Neural cell (in vitro differentiated cells): ENCODE results near the gene KLC1.

Experiments used
- EP300 ChIP-seq: fragments of 450-650 bp; conservative IDR thresholded peaks from 2 replicates; pipeline ENCODE4 v1.6.1; 2014; ENCODE audit warnings: antibody characterized with exemption, mild to moderate bottlenecking, moderate library complexity; ENCODE audit not compliant: poor library complexity, severe bottlenecking
- EZH2 ChIP-seq: fragments of 200-600, 300-800 bp; shearing (Covaris generic), sonication (generic); IDR thresholded peaks from 2 replicates; pipeline ENCODE4 v1.6.1; 2014; ENCODE audit warnings: antibody characterized with exemption, low read length, borderline replicate concordance, mild to moderate bottlenecking; ENCODE audit not compliant: insufficient read depth, poor library complexity, severe bottlenecking
- MXI1 ChIP-seq: fragments of 450-650 bp; conservative IDR thresholded peaks from 2 replicates; pipeline ENCODE4 v1.6.1; 2014; ENCODE audit warnings: antibody characterized with exemption, mild to moderate bottlenecking; ENCODE audit not compliant: poor library complexity, severe bottlenecking
- POLR2AphosphoS5 ChIP-seq: IDR thresholded peaks from 2 replicates; pipeline ENCODE4 v1.6.1; 2012
- RAD21 ChIP-seq: fragments of 450-650 bp; conservative IDR thresholded peaks from 2 replicates; pipeline ENCODE4 v1.6.1; 2014; ENCODE audit warnings: antibody characterized with exemption, mild to moderate bottlenecking, moderate library complexity
- TAF1 ChIP-seq: IDR thresholded peaks from 2 replicates; pipeline ENCODE4 v1.6.1; 2012; ENCODE audit warnings: low read depth
- TF ChIP-seq, protein P1 (sequence below): IDR thresholded peaks from 2 replicates; pipeline ENCODE4 v1.6.1; 2012; ENCODE audit warnings: borderline replicate concordance
- TF ChIP-seq, protein P2 (sequence below): fragments of 450-650 bp; IDR thresholded peaks from 2 replicates; pipeline ENCODE4 v1.5.1; 2014; ENCODE audit warnings: antibody characterized with exemption, mild to moderate bottlenecking, moderate library complexity; ENCODE audit not compliant: poor library complexity, severe bottlenecking

DNA sequence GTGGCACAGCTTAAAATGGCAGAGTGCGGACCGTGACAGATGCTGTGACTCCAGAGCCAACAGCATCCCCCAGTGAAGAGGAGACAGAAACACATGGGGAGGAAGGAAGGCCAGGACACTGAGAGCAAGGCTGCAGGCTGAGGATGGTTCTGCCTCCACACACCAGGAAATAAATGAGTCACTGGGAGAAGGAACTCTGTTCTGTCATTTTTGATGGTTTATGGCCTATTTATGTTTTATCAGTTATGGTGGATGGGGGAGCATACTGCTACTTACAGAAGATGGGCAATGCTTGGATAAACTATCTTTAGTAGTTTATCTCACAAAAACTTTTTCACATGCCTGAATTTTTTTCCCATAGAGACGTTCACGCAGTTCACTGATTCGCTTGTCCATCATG is 120.4 kb downstream of the KLC1 start:
- TF ChIP-seq EP300 = no peak
- TF ChIP-seq EZH2 = no peak
- TF ChIP-seq, protein P1, sequence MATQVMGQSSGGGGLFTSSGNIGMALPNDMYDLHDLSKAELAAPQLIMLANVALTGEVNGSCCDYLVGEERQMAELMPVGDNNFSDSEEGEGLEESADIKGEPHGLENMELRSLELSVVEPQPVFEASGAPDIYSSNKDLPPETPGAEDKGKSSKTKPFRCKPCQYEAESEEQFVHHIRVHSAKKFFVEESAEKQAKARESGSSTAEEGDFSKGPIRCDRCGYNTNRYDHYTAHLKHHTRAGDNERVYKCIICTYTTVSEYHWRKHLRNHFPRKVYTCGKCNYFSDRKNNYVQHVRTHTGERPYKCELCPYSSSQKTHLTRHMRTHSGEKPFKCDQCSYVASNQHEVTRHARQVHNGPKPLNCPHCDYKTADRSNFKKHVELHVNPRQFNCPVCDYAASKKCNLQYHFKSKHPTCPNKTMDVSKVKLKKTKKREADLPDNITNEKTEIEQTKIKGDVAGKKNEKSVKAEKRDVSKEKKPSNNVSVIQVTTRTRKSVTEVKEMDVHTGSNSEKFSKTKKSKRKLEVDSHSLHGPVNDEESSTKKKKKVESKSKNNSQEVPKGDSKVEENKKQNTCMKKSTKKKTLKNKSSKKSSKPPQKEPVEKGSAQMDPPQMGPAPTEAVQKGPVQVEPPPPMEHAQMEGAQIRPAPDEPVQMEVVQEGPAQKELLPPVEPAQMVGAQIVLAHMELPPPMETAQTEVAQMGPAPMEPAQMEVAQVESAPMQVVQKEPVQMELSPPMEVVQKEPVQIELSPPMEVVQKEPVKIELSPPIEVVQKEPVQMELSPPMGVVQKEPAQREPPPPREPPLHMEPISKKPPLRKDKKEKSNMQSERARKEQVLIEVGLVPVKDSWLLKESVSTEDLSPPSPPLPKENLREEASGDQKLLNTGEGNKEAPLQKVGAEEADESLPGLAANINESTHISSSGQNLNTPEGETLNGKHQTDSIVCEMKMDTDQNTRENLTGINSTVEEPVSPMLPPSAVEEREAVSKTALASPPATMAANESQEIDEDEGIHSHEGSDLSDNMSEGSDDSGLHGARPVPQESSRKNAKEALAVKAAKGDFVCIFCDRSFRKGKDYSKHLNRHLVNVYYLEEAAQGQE = no peak
- no peak for TF ChIP-seq RAD21
- TF ChIP-seq, protein P2, sequence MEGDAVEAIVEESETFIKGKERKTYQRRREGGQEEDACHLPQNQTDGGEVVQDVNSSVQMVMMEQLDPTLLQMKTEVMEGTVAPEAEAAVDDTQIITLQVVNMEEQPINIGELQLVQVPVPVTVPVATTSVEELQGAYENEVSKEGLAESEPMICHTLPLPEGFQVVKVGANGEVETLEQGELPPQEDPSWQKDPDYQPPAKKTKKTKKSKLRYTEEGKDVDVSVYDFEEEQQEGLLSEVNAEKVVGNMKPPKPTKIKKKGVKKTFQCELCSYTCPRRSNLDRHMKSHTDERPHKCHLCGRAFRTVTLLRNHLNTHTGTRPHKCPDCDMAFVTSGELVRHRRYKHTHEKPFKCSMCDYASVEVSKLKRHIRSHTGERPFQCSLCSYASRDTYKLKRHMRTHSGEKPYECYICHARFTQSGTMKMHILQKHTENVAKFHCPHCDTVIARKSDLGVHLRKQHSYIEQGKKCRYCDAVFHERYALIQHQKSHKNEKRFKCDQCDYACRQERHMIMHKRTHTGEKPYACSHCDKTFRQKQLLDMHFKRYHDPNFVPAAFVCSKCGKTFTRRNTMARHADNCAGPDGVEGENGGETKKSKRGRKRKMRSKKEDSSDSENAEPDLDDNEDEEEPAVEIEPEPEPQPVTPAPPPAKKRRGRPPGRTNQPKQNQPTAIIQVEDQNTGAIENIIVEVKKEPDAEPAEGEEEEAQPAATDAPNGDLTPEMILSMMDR = no peak
- no peak for TF ChIP-seq TAF1
- no peak for TF ChIP-seq MXI1
- TF ChIP-seq POLR2AphosphoS5 = no peak
